Measurements from ENCODE around the gene MAPK6.

- TF ChIP-seq CTCF (IDR thresholded peaks at IDR 0.05) (no peak), EP300 (IDR thresholded peaks at IDR 0.05) (no peak)
Observed at GRCh38 chr15:52106641-52107040, 87.6 kb downstream of the MAPK6 start.
